Adipocyte (in vitro differentiated cells): Measurements from ENCODE around the gene CRTC1.

Experiments
- DNase-seq: peaks from one replicate; pipeline ENCODE4 v3.0.0-alpha.2; 2015; ENCODE audit warnings: low read depth
- H3K27me3 ChIP-seq: replicated peaks from 2 replicates; pipeline ENCODE4 v1.7.0; 2013; ENCODE audit warnings: mild to moderate bottlenecking, low read length, moderate library complexity; ENCODE audit not compliant: control insufficient read depth, insufficient read depth
- H3K36me3 ChIP-seq: 2 replicates; pipeline ENCODE4 v1.7.0; 2013; ENCODE audit warnings: low read length, mild to moderate bottlenecking, moderate library complexity; ENCODE audit not compliant: control insufficient read depth, insufficient read depth, severe bottlenecking
- H3K4me1 ChIP-seq: 2 replicates; pipeline ENCODE4 v1.7.0; 2013; ENCODE audit warnings: mild to moderate bottlenecking, low read length, moderate library complexity; ENCODE audit not compliant: control insufficient read depth, insufficient read depth
- H3K4me3 ChIP-seq: 2 replicates; pipeline ENCODE4 v1.7.0; 2013; ENCODE audit warnings: mild to moderate bottlenecking, low read length, moderate library complexity
- H3K9ac ChIP-seq: 2 replicates; pipeline ENCODE4 v1.7.0; 2013; ENCODE audit warnings: mild to moderate bottlenecking, low read length, moderate library complexity
- H3K9me3 ChIP-seq: 2 replicates; pipeline ENCODE4 v1.7.0; 2013; ENCODE audit warnings: mild to moderate bottlenecking, low read length, moderate library complexity; ENCODE audit not compliant: control insufficient read depth

CRTC1 gene

DNA sequence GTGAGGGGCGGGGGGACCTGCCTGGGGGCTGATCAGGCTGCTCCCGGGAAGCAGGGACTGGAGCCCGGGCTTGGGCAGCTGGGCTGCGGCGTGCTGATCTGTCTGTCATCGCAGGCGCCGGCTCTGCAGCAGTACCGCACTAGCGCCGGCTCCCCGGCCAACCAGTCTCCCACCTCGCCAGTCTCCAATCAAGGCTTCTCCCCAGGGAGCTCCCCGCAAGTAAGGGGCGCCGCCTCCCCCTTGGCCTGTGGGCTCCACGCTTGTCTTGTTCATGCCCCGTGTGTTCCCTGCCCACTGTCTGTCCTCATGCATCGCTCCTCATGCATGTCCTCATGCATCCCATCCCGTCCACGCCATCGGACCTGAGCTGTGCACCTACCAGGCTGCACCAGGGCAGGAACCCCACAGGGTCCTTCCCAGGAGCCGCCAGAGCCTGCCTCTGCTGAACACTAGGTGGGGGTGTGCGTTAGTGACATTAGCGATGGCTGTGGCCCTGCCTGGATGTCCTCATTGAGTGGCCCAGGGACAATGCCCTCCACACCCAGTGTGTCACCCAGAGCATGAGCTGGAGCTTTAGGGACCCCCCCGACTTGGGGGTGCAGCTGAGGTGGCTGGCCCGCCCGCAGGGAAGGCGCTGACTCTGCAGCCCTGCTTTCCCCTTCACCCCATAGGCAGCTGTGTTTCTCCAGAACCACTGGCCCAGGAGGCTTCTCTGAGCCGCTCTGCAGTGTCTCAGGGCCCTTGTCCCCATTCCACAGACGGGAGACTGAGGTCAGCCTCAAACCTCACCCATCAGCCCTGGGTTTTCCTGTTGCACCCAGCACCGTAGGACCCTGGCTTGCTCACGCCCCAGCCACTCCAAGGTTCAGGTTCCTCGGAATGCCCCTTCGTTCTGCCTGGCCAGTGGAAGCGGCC lies 88.1 kb downstream of the CRTC1 start:
- H3K4me1 ChIP-seq: peaks cover 7% of the 10 kb centered on the region
- DNase-seq: no peak
- H3K9ac ChIP-seq: no peak overlapping the region
- no peaks in the 10 kb centered on the region for H3K9me3 ChIP-seq
- no peaks in the 10 kb centered on the region for H3K36me3 ChIP-seq
- H3K4me3 ChIP-seq: no peak overlapping the region
- H3K27me3 ChIP-seq: no peaks in the 10 kb centered on the region

DNA sequence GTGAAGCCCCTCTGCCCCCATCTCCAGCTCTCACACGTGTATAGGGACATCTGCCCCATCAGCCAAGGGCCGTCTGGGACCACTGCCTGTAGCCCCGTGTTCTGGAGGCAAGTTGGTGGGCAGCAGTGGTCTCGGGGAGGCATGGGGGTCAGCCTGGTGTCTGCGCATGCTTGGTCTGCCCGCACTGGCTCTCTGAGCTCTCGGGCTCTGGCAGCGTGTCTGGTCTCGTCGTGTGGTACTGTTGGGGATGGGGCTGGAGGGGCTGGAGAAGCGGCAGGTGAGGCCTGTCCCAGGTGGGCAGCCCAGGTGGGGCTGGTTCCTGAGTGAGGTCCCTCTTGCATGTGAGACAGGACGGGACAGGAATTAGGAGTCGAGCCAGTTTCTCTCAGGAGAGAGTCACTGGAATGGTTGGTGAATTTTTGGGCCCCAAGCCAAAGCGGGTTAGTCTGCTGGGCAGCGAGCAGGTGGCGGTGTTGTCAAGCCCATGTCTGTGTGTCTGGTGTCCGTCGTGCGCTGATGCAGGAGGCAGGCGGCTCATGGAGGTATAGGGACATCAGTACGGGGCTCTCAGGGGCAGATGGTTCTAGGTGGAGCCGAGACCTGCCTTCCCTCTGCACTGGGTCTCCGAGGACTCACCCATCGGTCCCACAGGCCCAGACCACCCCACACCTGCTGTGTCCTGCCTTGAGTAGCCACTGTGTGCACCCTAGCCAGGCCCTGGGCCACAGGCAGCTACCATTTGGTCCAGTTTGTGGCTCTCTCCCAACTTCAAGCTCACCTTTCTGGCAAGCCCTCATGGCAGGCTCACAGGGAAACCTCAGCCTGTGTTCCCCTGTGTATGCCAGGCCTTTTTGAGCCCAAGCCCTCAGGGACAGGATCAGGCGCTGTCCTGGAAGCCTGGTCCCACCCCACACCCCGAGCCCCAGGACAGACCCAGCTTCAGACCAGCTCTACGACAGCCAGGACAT lies 89.4 kb downstream of the CRTC1 start:
- no peak for DNase-seq
- H3K4me3 ChIP-seq: no peak overlapping the region
- H3K9me3 ChIP-seq: no peaks in the 10 kb centered on the region
- no peaks in the 10 kb centered on the region for H3K27me3 ChIP-seq
- H3K9ac ChIP-seq: no peak overlapping the region
- peaks cover 11% of the 10 kb centered on the region for H3K4me1 ChIP-seq
- H3K36me3 ChIP-seq: no peaks in the 10 kb centered on the region

DNA sequence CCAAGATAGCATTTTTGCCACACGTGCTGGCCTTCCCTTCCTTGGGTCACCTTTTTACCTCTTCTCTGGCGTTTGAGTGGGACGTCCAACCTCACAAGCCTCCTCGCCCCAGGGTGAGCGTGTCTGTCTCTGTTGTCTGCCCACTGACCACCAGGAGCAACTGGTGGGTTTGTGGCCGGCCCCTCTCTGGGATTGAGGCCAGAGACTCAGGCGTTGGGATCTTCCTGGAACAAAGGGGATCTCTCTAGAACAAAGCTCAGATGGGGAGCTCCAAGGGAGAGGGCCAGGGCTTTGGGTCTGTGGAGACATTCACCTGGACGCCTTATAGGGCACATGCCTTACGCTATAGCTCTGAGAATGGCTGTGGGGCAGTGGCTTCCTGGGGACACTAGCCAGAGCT lies 90.2 kb downstream of the CRTC1 start:
- Histone ChIP-seq H3K9ac (no peak overlapping the region), H3K36me3 (no peaks in the 10 kb centered on the region), H3K4me1 (peaks cover 11% of the 10 kb centered on the region), H3K9me3 (no peaks in the 10 kb centered on the region), H3K4me3 (no peak overlapping the region), H3K27me3 (no peaks in the 10 kb centered on the region)
- DNase-seq: no peak

DNA sequence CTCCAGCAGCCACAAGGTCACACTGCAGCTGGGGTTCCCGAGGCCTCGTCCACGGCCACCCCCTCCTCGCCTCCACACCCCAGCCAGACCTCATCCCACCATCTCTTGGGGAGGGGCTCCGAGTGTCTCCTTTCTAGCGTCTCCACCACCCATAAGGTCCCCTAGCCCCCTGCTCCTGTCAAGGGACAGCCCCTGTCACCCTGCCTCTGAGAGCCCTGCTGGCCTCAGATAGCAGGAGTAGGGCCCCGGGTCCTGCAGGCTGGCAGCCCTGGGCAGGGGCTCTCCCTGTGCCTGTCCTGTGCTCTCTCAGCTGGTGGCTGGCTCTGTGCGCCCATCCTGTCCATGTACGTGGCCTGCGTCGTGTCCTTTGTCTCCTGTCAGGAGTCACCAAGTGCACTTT lies 90.6 kb downstream of the CRTC1 start:
- H3K9me3 ChIP-seq: no peaks in the 10 kb centered on the region
- no peaks in the 10 kb centered on the region for H3K27me3 ChIP-seq
- peaks cover 11% of the 10 kb centered on the region for H3K4me1 ChIP-seq
- no peaks in the 10 kb centered on the region for H3K36me3 ChIP-seq
- DNase-seq: no peak
- no peak overlapping the region for H3K4me3 ChIP-seq
- no peak overlapping the region for H3K9ac ChIP-seq

DNA sequence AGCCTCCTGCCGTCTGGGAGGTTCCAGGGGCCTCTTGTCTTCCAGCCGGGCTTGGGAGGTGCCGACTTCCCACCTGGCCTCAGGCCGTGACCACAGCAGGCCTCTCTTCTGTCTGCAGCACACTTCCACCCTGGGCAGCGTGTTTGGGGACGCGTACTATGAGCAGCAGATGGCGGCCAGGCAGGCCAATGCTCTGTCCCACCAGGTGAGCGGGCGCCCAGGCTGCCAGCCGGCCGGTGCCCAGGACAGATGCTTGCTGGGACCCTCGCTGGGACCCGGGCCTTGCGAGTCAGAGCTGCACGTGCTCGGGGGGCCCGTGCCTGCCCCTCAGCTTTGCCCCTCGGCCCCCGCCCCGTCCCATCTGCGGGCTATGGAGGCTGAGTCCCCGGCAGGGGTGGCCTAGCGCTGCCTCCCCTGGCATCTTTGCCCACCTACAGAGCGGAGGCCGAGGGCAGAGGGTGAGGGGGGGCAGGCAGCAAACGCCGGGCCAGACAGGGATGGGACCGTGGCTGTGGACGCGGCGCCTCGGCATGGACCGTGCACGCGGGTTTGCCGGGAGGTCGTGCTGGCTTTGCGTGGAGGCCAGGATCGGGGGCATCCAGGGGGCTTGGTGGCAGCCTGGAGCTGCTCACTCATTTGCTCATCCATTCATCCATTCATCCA lies 91.4 kb downstream of the CRTC1 start:
- H3K9me3 ChIP-seq: no peaks in the 10 kb centered on the region
- no peak overlapping the region for H3K9ac ChIP-seq
- no peaks in the 10 kb centered on the region for H3K36me3 ChIP-seq
- H3K27me3 ChIP-seq: no peaks in the 10 kb centered on the region
- no peak overlapping the region for H3K4me3 ChIP-seq
- DNase-seq: no peak
- H3K4me1 ChIP-seq: peaks cover 11% of the 10 kb centered on the region

- DNase-seq: peak; percentile 19
- no peak overlapping the region for H3K4me3 ChIP-seq
- no peaks in the 10 kb centered on the region for H3K9me3 ChIP-seq
- H3K4me1 ChIP-seq: peaks cover 11% of the 10 kb centered on the region
- no peak overlapping the region for H3K9ac ChIP-seq
- no peaks in the 10 kb centered on the region for H3K27me3 ChIP-seq
- no peaks in the 10 kb centered on the region for H3K36me3 ChIP-seq
Measured at GRCh38 chr19:18775586-18776287, 92.3 kb downstream of the CRTC1 start.

- Histone ChIP-seq H3K9ac (no peak overlapping the region), H3K9me3 (no peaks in the 10 kb centered on the region), H3K36me3 (no peaks in the 10 kb centered on the region), H3K4me3 (no peak overlapping the region), H3K27me3 (no peaks in the 10 kb centered on the region), H3K4me1 (peaks cover 11% of the 10 kb centered on the region)
- peak; percentile 44 for DNase-seq
Measured at GRCh38 chr19:18776288-18776594, 92.8 kb downstream of the CRTC1 start.

- Histone ChIP-seq H3K27me3 (no peaks in the 10 kb centered on the region), H3K9me3 (no peaks in the 10 kb centered on the region), H3K9ac (no peak overlapping the region), H3K4me3 (no peak overlapping the region), H3K36me3 (no peaks in the 10 kb centered on the region), H3K4me1 (peaks cover 11% of the 10 kb centered on the region)
- DNase-seq: no peak
Measured at GRCh38 chr19:18776736-18777135, 93.3 kb downstream of the CRTC1 start.

DNA sequence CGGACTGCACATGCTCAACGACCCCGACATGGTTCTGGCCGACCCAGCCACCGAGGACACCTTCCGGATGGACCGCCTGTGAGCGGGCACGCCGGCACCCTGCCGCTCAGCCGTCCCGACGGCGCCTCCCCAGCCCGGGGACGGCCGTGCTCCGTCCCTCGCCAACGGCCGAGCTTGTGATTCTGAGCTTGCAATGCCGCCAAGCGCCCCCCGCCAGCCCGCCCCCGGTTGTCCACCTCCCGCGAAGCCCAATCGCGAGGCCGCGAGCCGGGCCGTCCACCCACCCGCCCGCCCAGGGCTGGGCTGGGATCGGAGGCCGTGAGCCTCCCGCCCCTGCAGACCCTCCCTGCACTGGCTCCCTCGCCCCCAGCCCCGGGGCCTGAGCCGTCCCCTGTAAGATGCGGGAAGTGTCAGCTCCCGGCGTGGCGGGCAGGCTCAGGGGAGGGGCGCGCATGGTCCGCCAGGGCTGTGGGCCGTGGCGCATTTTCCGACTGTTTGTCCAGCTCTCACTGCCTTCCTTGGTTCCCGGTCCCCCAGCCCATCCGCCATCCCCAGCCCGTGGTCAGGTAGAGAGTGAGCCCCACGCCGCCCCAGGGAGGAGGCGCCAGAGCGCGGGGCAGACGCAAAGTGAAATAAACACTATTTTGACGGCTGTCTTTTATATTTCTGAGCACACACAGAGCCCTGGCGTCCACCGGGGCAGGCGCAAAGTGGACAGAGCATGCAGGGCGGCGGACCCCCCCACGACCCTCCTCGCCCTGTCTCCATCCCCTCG lies 94.0 kb downstream of the CRTC1 start:
- Histone ChIP-seq H3K9ac (no peak overlapping the region), H3K27me3 (no peaks in the 10 kb centered on the region), H3K9me3 (no peaks in the 10 kb centered on the region), H3K4me3 (no peak overlapping the region), H3K4me1 (peaks cover 11% of the 10 kb centered on the region), H3K36me3 (peaks cover under 1% of the 10 kb centered on the region)
- DNase-seq: no peak

- DNase-seq: no peak
- Histone ChIP-seq H3K9ac (no peak overlapping the region), H3K9me3 (no peaks in the 10 kb centered on the region), H3K27me3 (no peaks in the 10 kb centered on the region), H3K4me3 (no peak overlapping the region), H3K4me1 (peaks cover 11% of the 10 kb centered on the region), H3K36me3 (peaks cover 6% of the 10 kb centered on the region)
Measured at GRCh38 chr19:18778076-18778389, 94.6 kb downstream of the CRTC1 start.
